G401.6 (cell line): ENCODE data around the gene MRC1.

Source experiments
- FAIRE-seq: peaks from 2 replicates; lab custom pipeline; 2012; peaks lifted over from hg19 to GRCh38; lab: Jason Lieb, UNC

MRC1 gene

GRCh38 chr10:17795813-17796594, 13.1 kb upstream of the MRC1 start:
- FAIRE-seq, result no peak

- peak; percentile 54 for FAIRE-seq
Observed at GRCh38 chr10:17801507-17801906, 7.6 kb upstream of the MRC1 start.

- peak; percentile 25 for FAIRE-seq
Observed at GRCh38 chr10:17802350-17802749, 6.8 kb upstream of the MRC1 start.

- no peak for FAIRE-seq
Observed at GRCh38 chr10:17802976-17803375, 6.2 kb upstream of the MRC1 start.

- no peak for FAIRE-seq
Observed at GRCh38 chr10:17805330-17805729, 3.8 kb upstream of the MRC1 start.

- no peak for FAIRE-seq
Observed at GRCh38 chr10:17805921-17806577, 3.1 kb upstream of the MRC1 start.

GRCh38 chr10:17811146-17811865, 2.2 kb downstream of the MRC1 start:
- FAIRE-seq, result no peak

GRCh38 chr10:17814973-17815372, 5.8 kb downstream of the MRC1 start:
- no peak for FAIRE-seq

GRCh38 chr10:17816199-17816598, 7.1 kb downstream of the MRC1 start:
- no peak for FAIRE-seq

- no peak for FAIRE-seq
Observed at GRCh38 chr10:17817316-17817715, 8.2 kb downstream of the MRC1 start.

- no peak for FAIRE-seq
Observed at GRCh38 chr10:17817790-17818189, 8.6 kb downstream of the MRC1 start.

- FAIRE-seq, result no peak
Observed at GRCh38 chr10:17819836-17820235, 10.7 kb downstream of the MRC1 start.

GRCh38 chr10:17820943-17821342, 11.8 kb downstream of the MRC1 start:
- no peak for FAIRE-seq

GRCh38 chr10:17821893-17822292, 12.7 kb downstream of the MRC1 start:
- peak; percentile 56 for FAIRE-seq

GRCh38 chr10:17831341-17831740, 22.2 kb downstream of the MRC1 start:
- no peak for FAIRE-seq

GRCh38 chr10:17831896-17832295, 22.7 kb downstream of the MRC1 start:
- FAIRE-seq, result no peak

GRCh38 chr10:17833656-17834055, 24.5 kb downstream of the MRC1 start:
- no peak for FAIRE-seq

GRCh38 chr10:17835688-17836087, 26.5 kb downstream of the MRC1 start:
- FAIRE-seq, result no peak

- FAIRE-seq, result no peak
Observed at GRCh38 chr10:17836942-17837341, 27.8 kb downstream of the MRC1 start.

GRCh38 chr10:17838080-17838648, 29.0 kb downstream of the MRC1 start:
- no peak for FAIRE-seq

- no peak for FAIRE-seq
Observed at GRCh38 chr10:17841050-17841449, 31.9 kb downstream of the MRC1 start.

GRCh38 chr10:17842641-17843040, 33.5 kb downstream of the MRC1 start:
- FAIRE-seq, result no peak
